DMS 273 (cell line): ENCODE results near the gene MTMR1.

Source experiments
- DNase-seq: peaks from one replicate; lab custom pipeline; 2025; ENCODE audit not compliant: unreplicated experiment; lab: John Stamatoyannopoulos, UW

MTMR1 gene

GRCh38 chrX:150761819-150762216 lies 68.6 kb downstream of the MTMR1 start:
- no peak for DNase-seq

- DNase-seq: no peak
Measured at GRCh38 chrX:150762258-150763165, 69.3 kb downstream of the MTMR1 start.

GRCh38 chrX:150763303-150763797 lies 70.2 kb downstream of the MTMR1 start:
- no peak for DNase-seq

- no peak for DNase-seq
Measured at GRCh38 chrX:150763810-150764209, 70.6 kb downstream of the MTMR1 start.

GRCh38 chrX:150765237-150765636 lies 72.0 kb downstream of the MTMR1 start:
- no peak for DNase-seq

GRCh38 chrX:150765782-150766350 lies 72.7 kb downstream of the MTMR1 start:
- DNase-seq: no peak

GRCh38 chrX:150766351-150767044 lies 73.3 kb downstream of the MTMR1 start:
- DNase-seq: peak; percentile 33

GRCh38 chrX:150767045-150767395 lies 73.8 kb downstream of the MTMR1 start:
- DNase-seq: peak; percentile 31

- no peak for DNase-seq
Measured at GRCh38 chrX:150767475-150768131, 74.4 kb downstream of the MTMR1 start.

- DNase-seq: no peak
Measured at GRCh38 chrX:150768132-150768485, 74.9 kb downstream of the MTMR1 start.

- no peak for DNase-seq
Measured at GRCh38 chrX:150768580-150769190, 75.5 kb downstream of the MTMR1 start.

- DNase-seq: no peak
Measured at GRCh38 chrX:150769408-150769807, 76.2 kb downstream of the MTMR1 start.

- no peak for DNase-seq
Measured at GRCh38 chrX:150770623-150771022, 77.4 kb downstream of the MTMR1 start.

GRCh38 chrX:150771116-150771515 lies 77.9 kb downstream of the MTMR1 start:
- DNase-seq: no peak

- peak; percentile 90 for DNase-seq
Measured at GRCh38 chrX:150772150-150772970, 79.2 kb downstream of the MTMR1 start.

GRCh38 chrX:150773117-150773516 lies 79.9 kb downstream of the MTMR1 start:
- DNase-seq: no peak

- no peak for DNase-seq
Measured at GRCh38 chrX:150773634-150774033, 80.4 kb downstream of the MTMR1 start.

GRCh38 chrX:150774798-150775568 lies 81.8 kb downstream of the MTMR1 start:
- no peak for DNase-seq
